Vagina (tissue), 2 donors: ENCODE results near the gene MCCC2.

Experiments
- CTCF ChIP-seq, 3 experiments: fragments of 450-650 bp in 2 of 3; fragments of 200-600 bp in 1 of 3; sonication (generic) in 1 of 3; IDR thresholded peaks; one replicate each; pipeline ENCODE4 v1.5.1; 2017 to 2019; ENCODE audit warnings: antibody characterized with exemption in 3 of 3, mild to moderate bottlenecking in 2 of 3, moderate library complexity in 2 of 3
- POLR2A ChIP-seq, 2 donors: fragments of 450-650 bp; IDR thresholded peaks; one replicate each; pipeline ENCODE4 v1.6.1; 2017; ENCODE audit warnings: antibody characterized with exemption in 2 of 2, mild to moderate bottlenecking in 2 of 2, moderate library complexity in 2 of 2
- POLR2AphosphoS5 ChIP-seq, 2 donors: sonication (generic); formaldehyde crosslinking; IDR thresholded peaks; one replicate each; pipeline ENCODE4 v1.9.0; 2017; ENCODE audit warnings: antibody characterized with exemption in 2 of 2, mild to moderate bottlenecking in 2 of 2, low read depth in 1 of 2; ENCODE audit not compliant: insufficient read depth in 1 of 2

GRCh38 chr5:71706906-71707305 lies 119.8 kb downstream of the MCCC2 start:
- TF ChIP-seq CTCF (IDR thresholded peaks at IDR 0.05) (no peak), POLR2A (IDR thresholded peaks at IDR 0.05) (no peak), POLR2AphosphoS5 (IDR thresholded peaks at IDR 0.05; ENCODE audit: insufficient read depth in 1 of 2, low read depth in 1 of 2) (no peak)
